ENCODE measurements around the gene AFDN. TPM values are rescaled to one million over a fixed set of nuclear protein-coding genes. Genes with fewer than 3 reads are reported as not detected.

Gene AFDN
- total RNA-seq, 2 donors from 2014 or later = 214 to 239 TPM

GRCh38 chr6:168013250-168013915, 186.7 kb downstream of the AFDN start:
- Mint-ChIP-seq H3K4me3 (no peak overlapping the region), H3K4me1 (no peaks in the 10 kb centered on the region), H3K27me3 (ENCODE audit: insufficient read depth) (no peaks in the 10 kb centered on the region), H3K9me3 (peaks cover 23% of the 10 kb centered on the region), H3K36me3 (ENCODE audit: low read depth) (no peaks in the 10 kb centered on the region), H3K27ac (no peak overlapping the region)
- Histone ChIP-seq H3K27ac (ENCODE audit: low read depth, low read length) (no peak overlapping the region), H3K27me3 (ENCODE audit: control insufficient read depth, insufficient read depth, low read length, poor library complexity, severe bottlenecking) (no peaks in the 10 kb centered on the region), H3K4me1 (ENCODE audit: control insufficient read depth, insufficient read depth, low read length) (no peaks in the 10 kb centered on the region), H3K4me3 (ENCODE audit: low read length) (no peak overlapping the region), H3K9me3 (ENCODE audit: control insufficient read depth, low read length) (peaks cover 34% of the 10 kb centered on the region), H3K36me3 (ENCODE audit: control insufficient read depth, insufficient read depth, low read length) (no peaks in the 10 kb centered on the region), H3K9ac (ENCODE audit: extremely low read depth, low read length, poor library complexity, severe bottlenecking) (no peak overlapping the region)
- 83 to 89% methylated on average over 6 to 7 of the region's 7 CpGs for WGBS, 2 experiments (ENCODE audit: insufficient coverage in 1 of 2, insufficient read length in 1 of 2)
- DNase-seq = no peak
- TF ChIP-seq CTCF (conservative IDR thresholded peaks at IDR 0.05) = no peak

GRCh38 chr6:168014428-168014827, 187.7 kb downstream of the AFDN start:
- no peaks in the 10 kb centered on the region for H3K27me3 Mint-ChIP-seq (ENCODE audit: insufficient read depth)

GRCh38 chr6:168015009-168015408, 188.3 kb downstream of the AFDN start:
- peaks cover 21% of the 10 kb centered on the region for H3K9me3 Mint-ChIP-seq
- H3K4me3 ChIP-seq (ENCODE audit: low read length) = no peak overlapping the region
- H3K27ac ChIP-seq (ENCODE audit: low read depth, low read length) = no peak overlapping the region
- TF ChIP-seq CTCF (conservative IDR thresholded peaks at IDR 0.05) = no peak
- 92 to 93% methylated on average over 2 to 4 of the region's 4 CpGs for WGBS, 2 experiments (ENCODE audit: insufficient coverage in 1 of 2, insufficient read length in 1 of 2)
- no peak for DNase-seq
- no peaks in the 10 kb centered on the region for H3K36me3 ChIP-seq (ENCODE audit: control insufficient read depth, insufficient read depth, low read length)
- no peak overlapping the region for H3K9ac ChIP-seq (ENCODE audit: extremely low read depth, low read length, poor library complexity, severe bottlenecking)
- H3K27me3 ChIP-seq (ENCODE audit: control insufficient read depth, insufficient read depth, low read length, poor library complexity, severe bottlenecking) = no peaks in the 10 kb centered on the region
- no peaks in the 10 kb centered on the region for H3K4me1 Mint-ChIP-seq
- H3K4me3 Mint-ChIP-seq = no peak overlapping the region
- no peak overlapping the region for H3K27ac Mint-ChIP-seq
- no peaks in the 10 kb centered on the region for H3K4me1 ChIP-seq (ENCODE audit: control insufficient read depth, insufficient read depth, low read length)
- peaks cover 29% of the 10 kb centered on the region for H3K9me3 ChIP-seq (ENCODE audit: control insufficient read depth, low read length)
- H3K27me3 Mint-ChIP-seq (ENCODE audit: insufficient read depth) = no peaks in the 10 kb centered on the region
- no peaks in the 10 kb centered on the region for H3K36me3 Mint-ChIP-seq (ENCODE audit: low read depth)

More at GRCh38 chr6:168014428-168014827, 187.7 kb downstream of the AFDN start:
- DNase-seq = no peak
- TF ChIP-seq CTCF (conservative IDR thresholded peaks at IDR 0.05) = no peak
- H3K4me1 Mint-ChIP-seq = no peaks in the 10 kb centered on the region
- Histone ChIP-seq H3K27me3 (ENCODE audit: control insufficient read depth, insufficient read depth, low read length, poor library complexity, severe bottlenecking) (no peaks in the 10 kb centered on the region), H3K36me3 (ENCODE audit: control insufficient read depth, insufficient read depth, low read length) (no peaks in the 10 kb centered on the region), H3K4me1 (ENCODE audit: control insufficient read depth, insufficient read depth, low read length) (no peaks in the 10 kb centered on the region), H3K4me3 (ENCODE audit: low read length) (no peak overlapping the region), H3K9ac (ENCODE audit: extremely low read depth, low read length, poor library complexity, severe bottlenecking) (no peak overlapping the region), H3K9me3 (ENCODE audit: control insufficient read depth, low read length) (peaks cover 34% of the 10 kb centered on the region), H3K27ac (ENCODE audit: low read depth, low read length) (no peak overlapping the region)
- no peak overlapping the region for H3K4me3 Mint-ChIP-seq
- WGBS, 2 experiments (ENCODE audit: insufficient coverage in 1 of 2, insufficient read length in 1 of 2) = 85 to 98% methylated on average over 4 to 6 of the region's 6 CpGs
- H3K36me3 Mint-ChIP-seq (ENCODE audit: low read depth) = no peaks in the 10 kb centered on the region
- H3K27ac Mint-ChIP-seq = no peak overlapping the region
- peaks cover 21% of the 10 kb centered on the region for H3K9me3 Mint-ChIP-seq

All from endodermal cell (in vitro differentiated cells).